Limb (tissue), 2 donors: ENCODE data around the gene KCNQ4.

Source experiments
- DNase-seq, 2 donors: peaks; one replicate each; pipeline ENCODE4 v3.0.0-alpha.2; 2016; ENCODE audit errors: extremely low spot score in 2 of 2

KCNQ4 gene

GRCh38 chr1:40818264-40818961 lies 34.8 kb downstream of the KCNQ4 start:
- peak; percentile 24 to 71 for DNase-seq

- DNase-seq = no peak
Measured at GRCh38 chr1:40819101-40819500, 35.5 kb downstream of the KCNQ4 start.

DNA sequence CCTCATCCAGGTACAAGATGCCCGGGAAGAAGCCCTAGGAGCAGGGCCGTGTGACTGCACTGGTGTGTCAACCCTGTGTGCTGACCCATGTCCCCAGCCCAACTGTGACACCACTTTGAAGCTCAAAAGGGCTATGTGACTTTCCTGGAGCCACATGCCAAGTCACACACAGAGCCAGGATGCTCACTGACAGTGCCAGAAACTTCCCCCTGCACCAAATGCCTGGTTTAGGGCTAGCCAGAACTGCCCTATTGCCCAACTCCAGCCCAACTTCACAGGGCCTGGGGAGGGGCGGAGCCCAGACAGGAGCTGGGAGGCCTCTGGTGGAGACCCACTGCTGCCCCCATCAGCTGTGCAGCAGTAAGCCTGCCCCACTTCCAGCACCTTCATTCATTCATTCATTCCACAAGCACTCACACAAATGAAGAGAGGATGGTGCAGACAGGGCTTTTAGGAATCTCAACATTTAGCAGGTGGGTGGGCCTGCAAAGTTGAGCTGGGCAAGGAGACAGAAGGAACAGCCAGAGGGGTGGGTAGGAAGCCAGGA lies 36.7 kb downstream of the KCNQ4 start:
- DNase-seq = no peak

GRCh38 chr1:40820911-40821693 lies 37.5 kb downstream of the KCNQ4 start:
- no peak for DNase-seq

- DNase-seq = no peak
Measured at GRCh38 chr1:40822890-40823289, 39.3 kb downstream of the KCNQ4 start.

GRCh38 chr1:40823345-40823744 lies 39.8 kb downstream of the KCNQ4 start:
- no peak for DNase-seq

GRCh38 chr1:40823983-40824382 lies 40.4 kb downstream of the KCNQ4 start:
- DNase-seq = no peak

DNA sequence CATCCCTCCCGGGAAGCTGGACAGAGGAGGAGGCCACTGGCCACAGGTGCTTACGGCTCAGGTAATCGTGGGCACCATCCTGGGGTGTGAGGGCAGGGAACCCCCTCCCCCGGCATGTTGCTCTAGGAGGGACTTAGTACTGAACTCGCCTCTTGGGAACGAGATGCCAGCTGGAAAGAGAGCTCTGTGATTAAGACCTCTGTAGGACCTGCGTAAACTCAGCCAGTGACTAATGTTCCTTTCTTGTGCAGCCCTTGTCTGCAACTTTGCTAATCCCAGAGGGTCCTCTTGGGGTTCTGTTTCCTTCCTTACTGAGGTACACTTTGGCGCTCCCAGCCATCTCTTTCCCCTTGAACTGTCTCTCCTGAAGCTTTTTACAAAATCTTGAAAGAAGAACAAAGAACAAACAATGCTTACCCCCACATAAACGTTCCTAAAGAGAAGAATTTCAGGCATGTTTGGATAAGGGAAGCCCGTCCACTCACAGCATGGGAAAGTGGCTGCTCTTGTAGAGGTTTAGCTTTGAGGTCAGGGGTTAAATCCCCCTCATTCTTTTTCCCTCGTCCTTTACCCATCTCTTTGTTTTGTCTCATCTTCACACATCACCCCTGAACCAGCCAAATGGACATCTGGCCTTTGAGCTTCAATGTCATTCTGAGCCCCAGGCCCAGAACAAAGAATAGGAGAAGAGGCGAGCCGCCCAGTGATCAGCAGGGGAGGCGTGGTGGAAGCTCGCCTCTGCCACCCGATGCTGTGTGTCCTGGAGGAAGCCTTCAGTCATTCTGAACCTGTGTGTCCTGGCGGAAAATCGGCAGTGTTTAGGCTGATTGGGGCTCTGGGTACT lies 41.2 kb downstream of the KCNQ4 start:
- DNase-seq = no peak

DNA sequence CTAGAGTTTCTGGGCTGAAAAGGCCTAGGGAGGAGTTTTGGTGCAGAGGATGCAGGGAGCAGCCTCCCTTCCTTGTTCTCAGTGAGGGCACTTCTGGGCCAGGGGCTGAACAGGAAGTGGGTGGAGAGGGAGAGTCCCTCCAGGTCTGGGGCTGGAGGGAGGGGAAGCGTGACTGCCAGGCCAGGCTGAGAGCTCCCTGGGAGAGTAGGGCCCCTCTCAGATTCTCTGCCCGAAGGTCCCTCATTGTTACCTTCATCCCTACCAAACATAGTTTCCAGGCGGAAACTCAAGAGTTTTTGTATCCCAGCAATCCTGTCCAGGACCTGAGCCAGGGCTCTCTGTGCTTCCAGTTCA lies 41.8 kb downstream of the KCNQ4 start:
- DNase-seq = no peak

DNA sequence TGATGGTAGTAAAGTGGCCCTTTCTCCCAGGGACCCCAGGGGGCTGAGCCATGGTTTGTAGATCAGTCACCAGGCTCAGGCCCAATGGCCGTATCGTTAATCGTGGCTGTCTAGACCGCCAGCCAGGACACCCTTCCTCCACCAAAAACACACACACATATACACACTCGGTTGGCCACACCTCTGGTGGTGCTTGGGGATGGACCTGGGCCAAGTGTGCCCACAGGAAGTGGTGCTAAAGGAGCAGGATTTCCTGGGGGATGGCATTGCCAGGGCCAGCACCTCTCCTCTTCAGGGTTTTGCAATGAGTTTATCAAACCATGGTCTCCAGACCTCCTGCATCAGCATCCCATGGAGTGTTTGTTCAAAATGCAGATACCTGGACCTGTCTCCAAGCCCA lies 42.4 kb downstream of the KCNQ4 start:
- DNase-seq = no peak

DNA sequence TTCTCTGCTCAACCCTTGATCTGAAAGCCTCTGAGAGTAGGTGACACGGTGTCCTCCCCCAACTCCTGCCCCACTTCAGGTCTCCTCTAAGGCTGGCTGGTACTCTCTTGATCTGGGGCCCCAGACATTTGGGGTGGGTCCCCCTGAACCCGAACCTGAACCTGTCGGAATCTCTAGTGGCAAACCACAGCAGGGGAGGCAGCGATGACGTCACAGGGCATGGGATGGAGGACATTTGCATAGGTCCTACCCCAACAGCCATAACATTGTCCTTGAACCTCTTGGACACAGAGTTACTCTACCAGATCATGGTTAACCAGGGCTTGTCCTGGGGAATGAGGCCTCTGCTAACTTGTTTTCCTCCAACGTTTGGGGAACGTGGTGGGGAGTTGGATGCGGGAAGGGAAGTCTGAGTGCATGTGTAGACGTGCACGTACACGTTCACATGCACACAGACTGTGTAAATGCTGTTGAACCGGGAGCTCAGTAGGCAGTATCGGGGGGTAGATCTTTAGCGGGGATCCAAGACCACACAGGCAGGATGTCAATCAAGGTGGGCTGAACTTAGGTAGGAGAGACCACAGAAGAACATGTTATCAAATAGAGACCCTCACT lies 46.2 kb downstream of the KCNQ4 start:
- no peak for DNase-seq

DNA sequence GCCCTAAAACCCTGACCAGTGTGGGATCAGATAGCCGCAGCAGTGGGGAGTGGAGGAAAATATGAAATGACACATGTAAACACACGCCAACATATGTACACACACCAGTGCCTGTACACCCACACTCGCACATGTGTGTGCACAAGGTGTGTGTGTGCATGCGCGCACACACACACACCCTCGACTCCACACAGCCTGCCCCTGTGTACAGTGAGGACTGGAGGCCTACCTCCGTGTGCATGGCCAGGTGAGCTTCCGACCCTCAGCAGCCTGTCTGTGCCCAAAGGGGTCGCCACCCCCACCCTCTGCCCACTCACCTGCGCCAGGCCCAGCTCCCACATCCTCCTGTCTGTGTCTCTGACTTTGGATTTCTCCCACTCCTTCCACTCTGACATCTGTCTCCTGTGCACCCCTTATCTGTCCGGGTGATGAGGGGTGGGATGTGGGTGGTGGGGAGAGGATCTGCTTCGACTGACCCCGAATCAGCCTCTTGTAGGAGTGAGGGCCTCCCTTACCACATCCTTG lies 46.9 kb downstream of the KCNQ4 start:
- no peak for DNase-seq

DNA sequence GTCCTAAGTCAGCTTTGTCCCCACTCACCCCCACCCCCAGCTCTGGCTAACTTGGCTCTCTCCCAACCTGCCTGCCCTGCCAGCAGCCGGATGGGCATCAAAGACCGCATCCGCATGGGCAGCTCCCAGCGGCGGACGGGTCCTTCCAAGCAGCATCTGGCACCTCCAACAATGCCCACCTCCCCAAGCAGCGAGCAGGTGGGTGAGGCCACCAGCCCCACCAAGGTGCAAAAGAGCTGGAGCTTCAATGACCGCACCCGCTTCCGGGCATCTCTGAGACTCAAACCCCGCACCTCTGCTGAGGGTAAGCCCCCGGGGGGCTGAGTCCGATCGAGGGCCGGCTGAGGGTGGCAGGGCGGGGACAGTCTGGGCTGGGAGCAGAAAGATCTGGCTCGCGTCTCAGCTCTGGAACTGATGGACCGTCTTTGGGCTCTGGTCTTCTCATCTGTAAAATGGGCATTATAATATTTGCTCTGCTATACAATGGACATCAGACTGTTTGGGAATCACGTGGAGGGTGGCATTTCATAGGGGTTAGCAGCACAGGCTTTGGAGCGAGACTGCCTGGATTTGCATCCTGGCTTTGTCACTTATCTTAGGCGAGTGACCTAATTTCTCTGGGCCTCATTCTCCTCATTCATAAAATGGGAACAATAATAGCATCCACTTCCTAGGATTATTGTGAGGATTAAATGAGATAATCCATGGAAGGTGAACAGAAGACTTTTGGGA lies 47.6 kb downstream of the KCNQ4 start:
- DNase-seq = no peak

GRCh38 chr1:40833979-40834378 lies 50.4 kb downstream of the KCNQ4 start:
- no peak for DNase-seq

GRCh38 chr1:40834968-40835545 lies 51.5 kb downstream of the KCNQ4 start:
- DNase-seq = no peak

DNA sequence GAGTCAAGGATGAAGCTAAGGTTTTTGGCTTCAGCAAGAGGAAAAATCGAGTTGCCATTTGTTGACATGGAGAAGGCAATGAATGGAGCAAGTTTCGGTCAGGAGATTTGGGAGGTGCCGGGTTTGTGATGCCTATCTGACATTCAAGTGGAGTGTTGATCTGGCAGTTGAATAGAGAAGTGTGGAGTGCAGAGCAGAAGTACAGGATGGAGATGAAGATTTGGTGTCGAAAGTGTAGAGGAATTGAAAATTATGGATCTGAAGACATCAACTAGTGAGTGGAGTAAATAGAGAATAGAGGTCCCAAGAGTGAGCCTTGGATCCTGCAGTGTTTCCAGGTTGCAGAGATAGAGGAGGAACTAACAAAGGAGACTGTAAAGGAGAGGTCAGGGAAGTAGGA lies 52.7 kb downstream of the KCNQ4 start:
- no peak for DNase-seq

DNA sequence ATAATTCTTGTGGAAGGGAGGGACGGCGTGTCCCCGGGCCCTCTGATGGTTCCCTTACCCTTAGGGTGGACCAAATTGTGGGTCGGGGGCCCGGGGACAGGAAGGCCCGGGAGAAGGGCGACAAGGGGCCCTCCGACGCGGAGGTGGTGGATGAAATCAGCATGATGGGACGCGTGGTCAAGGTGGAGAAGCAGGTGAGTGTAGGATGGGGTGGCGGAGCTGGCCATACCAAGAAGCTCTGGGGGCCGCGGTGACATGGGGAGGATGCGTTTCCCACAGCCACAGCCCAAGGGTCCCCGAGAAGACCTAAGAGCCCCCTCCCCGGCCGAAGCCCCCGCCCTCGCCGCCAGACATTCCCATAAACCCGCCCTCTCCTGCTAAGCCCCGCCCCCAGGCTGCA lies 54.0 kb downstream of the KCNQ4 start:
- no peak for DNase-seq

DNA sequence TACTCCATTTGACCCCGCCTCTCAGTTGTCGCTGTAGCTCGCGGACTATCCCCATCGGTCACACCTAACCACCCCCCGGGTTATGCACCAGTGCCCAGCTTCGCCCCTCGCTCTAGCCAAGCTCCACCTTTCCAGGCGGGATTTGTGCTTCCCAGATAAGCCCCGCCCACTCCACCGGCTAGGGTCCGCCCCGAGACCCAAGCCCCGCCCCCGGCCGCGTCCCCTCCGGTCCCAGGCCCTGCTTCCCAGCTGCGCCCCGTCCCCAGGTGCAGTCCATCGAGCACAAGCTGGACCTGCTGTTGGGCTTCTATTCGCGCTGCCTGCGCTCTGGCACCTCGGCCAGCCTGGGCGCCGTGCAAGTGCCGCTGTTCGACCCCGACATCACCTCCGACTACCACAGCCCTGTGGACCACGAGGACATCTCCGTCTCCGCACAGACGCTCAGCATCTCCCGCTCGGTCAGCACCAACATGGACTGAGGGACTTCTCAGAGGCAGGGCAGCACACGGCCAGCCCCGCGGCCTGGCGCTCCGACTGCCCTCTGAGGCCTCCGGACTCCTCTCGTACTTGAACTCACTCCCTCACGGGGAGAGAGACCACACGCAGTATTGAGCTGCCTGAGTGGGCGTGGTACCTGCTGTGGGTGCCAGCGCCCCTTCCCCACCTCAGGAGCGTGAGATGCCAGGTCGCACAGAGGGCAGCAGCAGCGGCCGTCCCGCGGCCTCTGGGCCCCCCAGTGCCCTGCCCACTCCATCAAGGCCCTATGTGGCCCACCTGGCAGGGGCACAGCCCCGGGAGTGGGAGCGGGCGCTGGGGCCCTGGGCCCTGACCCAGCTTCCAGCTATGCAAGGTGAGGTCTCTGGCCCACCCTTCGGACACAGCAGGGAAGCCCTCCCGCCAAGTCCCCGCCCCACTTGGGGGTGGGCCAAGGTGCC lies 54.7 kb downstream of the KCNQ4 start:
- DNase-seq = no peak
